Neural cell (in vitro differentiated cells): Measurements from ENCODE around the gene COG6.

Experiments
- TF ChIP-seq, protein P1 (sequence below): IDR thresholded peaks from 2 replicates; pipeline ENCODE4 v1.6.1; 2012; ENCODE audit warnings: borderline replicate concordance
- TF ChIP-seq, protein P2 (sequence below): fragments of 450-650 bp; IDR thresholded peaks from 2 replicates; pipeline ENCODE4 v1.5.1; 2014; ENCODE audit warnings: antibody characterized with exemption, mild to moderate bottlenecking, moderate library complexity; ENCODE audit not compliant: poor library complexity, severe bottlenecking

DNA sequence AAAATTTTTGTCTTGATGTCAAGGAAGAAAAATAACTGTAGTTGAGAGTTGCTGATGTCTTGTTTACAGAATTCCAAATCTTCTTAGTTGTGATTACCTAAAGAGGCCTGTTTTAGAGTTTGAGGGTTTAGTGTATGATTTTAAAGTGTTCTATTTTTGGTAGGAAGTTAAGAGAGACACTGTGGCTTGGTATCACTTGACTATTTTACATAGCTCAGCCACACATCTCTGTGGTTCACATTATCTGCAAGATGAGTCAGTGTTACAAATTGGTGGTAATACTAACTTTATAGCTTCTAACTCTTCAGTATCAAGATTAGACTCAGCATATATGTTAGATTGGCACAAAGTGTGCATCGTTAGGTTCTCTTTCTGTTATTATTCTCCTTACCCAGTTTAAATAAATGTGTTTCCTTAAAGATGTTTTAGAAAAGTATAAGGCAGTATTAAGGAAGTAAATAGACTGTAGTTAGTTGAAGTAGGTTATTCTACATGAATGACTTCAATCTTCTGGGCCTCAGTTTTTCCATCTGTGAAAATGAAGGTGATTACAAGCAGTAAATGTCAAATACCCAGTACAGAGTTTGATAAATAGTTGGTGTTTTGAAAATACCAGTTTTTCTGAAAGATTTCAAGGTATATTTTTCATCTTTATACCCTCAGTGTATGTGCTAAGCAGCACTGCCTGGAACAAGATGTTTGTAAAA is 33.4 kb downstream of the COG6 start:
- TF ChIP-seq, protein P1, sequence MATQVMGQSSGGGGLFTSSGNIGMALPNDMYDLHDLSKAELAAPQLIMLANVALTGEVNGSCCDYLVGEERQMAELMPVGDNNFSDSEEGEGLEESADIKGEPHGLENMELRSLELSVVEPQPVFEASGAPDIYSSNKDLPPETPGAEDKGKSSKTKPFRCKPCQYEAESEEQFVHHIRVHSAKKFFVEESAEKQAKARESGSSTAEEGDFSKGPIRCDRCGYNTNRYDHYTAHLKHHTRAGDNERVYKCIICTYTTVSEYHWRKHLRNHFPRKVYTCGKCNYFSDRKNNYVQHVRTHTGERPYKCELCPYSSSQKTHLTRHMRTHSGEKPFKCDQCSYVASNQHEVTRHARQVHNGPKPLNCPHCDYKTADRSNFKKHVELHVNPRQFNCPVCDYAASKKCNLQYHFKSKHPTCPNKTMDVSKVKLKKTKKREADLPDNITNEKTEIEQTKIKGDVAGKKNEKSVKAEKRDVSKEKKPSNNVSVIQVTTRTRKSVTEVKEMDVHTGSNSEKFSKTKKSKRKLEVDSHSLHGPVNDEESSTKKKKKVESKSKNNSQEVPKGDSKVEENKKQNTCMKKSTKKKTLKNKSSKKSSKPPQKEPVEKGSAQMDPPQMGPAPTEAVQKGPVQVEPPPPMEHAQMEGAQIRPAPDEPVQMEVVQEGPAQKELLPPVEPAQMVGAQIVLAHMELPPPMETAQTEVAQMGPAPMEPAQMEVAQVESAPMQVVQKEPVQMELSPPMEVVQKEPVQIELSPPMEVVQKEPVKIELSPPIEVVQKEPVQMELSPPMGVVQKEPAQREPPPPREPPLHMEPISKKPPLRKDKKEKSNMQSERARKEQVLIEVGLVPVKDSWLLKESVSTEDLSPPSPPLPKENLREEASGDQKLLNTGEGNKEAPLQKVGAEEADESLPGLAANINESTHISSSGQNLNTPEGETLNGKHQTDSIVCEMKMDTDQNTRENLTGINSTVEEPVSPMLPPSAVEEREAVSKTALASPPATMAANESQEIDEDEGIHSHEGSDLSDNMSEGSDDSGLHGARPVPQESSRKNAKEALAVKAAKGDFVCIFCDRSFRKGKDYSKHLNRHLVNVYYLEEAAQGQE, result no peak
- TF ChIP-seq, protein P2, sequence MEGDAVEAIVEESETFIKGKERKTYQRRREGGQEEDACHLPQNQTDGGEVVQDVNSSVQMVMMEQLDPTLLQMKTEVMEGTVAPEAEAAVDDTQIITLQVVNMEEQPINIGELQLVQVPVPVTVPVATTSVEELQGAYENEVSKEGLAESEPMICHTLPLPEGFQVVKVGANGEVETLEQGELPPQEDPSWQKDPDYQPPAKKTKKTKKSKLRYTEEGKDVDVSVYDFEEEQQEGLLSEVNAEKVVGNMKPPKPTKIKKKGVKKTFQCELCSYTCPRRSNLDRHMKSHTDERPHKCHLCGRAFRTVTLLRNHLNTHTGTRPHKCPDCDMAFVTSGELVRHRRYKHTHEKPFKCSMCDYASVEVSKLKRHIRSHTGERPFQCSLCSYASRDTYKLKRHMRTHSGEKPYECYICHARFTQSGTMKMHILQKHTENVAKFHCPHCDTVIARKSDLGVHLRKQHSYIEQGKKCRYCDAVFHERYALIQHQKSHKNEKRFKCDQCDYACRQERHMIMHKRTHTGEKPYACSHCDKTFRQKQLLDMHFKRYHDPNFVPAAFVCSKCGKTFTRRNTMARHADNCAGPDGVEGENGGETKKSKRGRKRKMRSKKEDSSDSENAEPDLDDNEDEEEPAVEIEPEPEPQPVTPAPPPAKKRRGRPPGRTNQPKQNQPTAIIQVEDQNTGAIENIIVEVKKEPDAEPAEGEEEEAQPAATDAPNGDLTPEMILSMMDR, result no peak
